ENCODE data around the gene AHDC1. TPM values are rescaled to one million over a fixed set of nuclear protein-coding genes. Genes with fewer than 3 reads are reported as not detected.
A peak's percentile ranks its signal among the peaks of the same experiment; 100 is the strongest.

The AHDC1 gene
- total and polyA plus RNA-seq, 9 of the 15 experiments (the other 6 are each of a cell fraction or from before 2014, with no cell fraction given), result 0.21 to 36.4 (median 4.7) TPM

DNA sequence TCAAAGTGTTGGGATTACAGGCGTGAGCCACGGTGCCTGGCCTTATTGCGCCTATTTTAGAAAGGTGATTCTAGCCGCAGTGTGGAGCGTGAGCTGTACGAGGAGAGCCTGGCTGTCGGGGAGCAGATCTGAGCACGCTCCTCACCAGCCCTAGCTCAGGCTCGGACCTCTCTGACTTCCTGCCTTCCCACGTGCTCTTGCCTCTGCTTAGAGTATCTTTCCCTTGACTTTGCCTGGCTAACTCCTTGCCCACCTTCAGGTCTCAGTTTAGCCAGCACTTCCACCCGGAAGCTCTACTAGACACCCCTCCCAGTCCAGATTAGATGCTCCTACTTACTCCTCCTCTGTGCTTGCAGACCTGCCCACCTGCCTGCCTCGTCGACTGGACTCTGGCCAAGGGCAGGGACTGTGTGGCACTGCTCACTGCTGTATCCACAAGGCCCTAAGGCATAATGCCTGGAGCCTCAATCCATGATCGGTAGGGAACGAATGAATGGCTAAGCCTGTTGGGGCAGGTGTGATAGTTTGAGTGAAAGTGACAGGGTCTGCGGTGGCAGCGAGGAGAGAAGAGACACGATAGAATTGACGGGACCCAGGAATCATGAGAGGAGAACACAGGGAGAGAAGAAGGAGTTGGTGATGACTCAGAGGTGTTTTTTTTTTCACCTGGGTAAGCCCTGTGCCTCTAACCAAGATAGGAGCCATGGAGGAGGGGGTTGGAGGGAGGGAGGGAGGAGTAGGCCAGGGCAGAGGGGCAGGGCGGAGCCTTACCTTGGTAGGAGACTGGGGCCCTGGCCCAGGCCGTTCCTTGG lies 85.8 kb downstream of the AHDC1 start (continued):
- TF ChIP-seq, protein P1, sequence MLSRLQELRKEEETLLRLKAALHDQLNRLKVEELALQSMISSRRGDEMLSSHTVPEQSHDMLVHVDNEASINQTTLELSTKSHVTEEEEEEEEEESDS (CRISPR knock-in tag; IDR thresholded peaks at IDR 0.05), result no peak
- TF ChIP-seq DNMT1 (IDR thresholded peaks at IDR 0.05) (no peak), ETV5 (CRISPR knock-in tag; IDR thresholded peaks at IDR 0.05; ENCODE audit: low read depth) (no peak), ARID2 (IDR thresholded peaks at IDR 0.05) (no peak), HDAC6 (IDR thresholded peaks at IDR 0.05; ENCODE audit: low read depth, low read length) (no peak), ZNF766 (CRISPR knock-in tag; conservative IDR thresholded peaks at IDR 0.05) (no peak), MYNN (IDR thresholded peaks at IDR 0.05) (no peak), MYNN (CRISPR knock-in tag; IDR thresholded peaks at IDR 0.05) (no peak), PHF8 (IDR thresholded peaks at IDR 0.05; ENCODE audit: borderline replicate concordance, low read length) (no peak; the same call in 1 of the 2 replicates), MTF1 (CRISPR knock-in tag; IDR thresholded peaks at IDR 0.05; ENCODE audit: borderline replicate concordance) (no peak), RBFOX2 (IDR thresholded peaks at IDR 0.05; ENCODE audit: low read depth, low read length) (no peak), PTTG1 (tag; IDR thresholded peaks at IDR 0.05; ENCODE audit: low read depth) (no peak), JUND (IDR thresholded peaks at IDR 0.05; ENCODE audit: borderline replicate concordance, low read depth, low read length) (peak; percentile 88), JUND (tag; IDR thresholded peaks at IDR 0.05; ENCODE audit: borderline replicate concordance, low read depth, low read length) (peak; percentile 75; the same call in 1 of the 3 replicates), DDX20 (tag; IDR thresholded peaks at IDR 0.05; ENCODE audit: low read depth) (no peak), ZNF75A (CRISPR knock-in tag; IDR thresholded peaks at IDR 0.05) (no peak), ERF (CRISPR knock-in tag; IDR thresholded peaks at IDR 0.05) (no peak), CHD4 (IDR thresholded peaks at IDR 0.05; ENCODE audit: insufficient read depth, insufficient replicate concordance, low read depth, low read length, poor library complexity, severe bottlenecking) (no peak), SRF (CRISPR knock-in tag; IDR thresholded peaks at IDR 0.05) (no peak), ZNF316 (IDR thresholded peaks at IDR 0.05) (no peak), SMARCA4 (IDR thresholded peaks at IDR 0.05) (peak; percentile 44; the same call in 1 of the 2 replicates), BHLHE40 (IDR thresholded peaks at IDR 0.05; ENCODE audit: low read length) (no peak; the same call in 1 of the 2 replicates), ZFP36 (IDR thresholded peaks at IDR 0.05; ENCODE audit: low read depth, low read length, partially characterized antibody) (no peak), LEF1 (IDR thresholded peaks at IDR 0.05) (no peak)
- TF ChIP-seq, protein P2, sequence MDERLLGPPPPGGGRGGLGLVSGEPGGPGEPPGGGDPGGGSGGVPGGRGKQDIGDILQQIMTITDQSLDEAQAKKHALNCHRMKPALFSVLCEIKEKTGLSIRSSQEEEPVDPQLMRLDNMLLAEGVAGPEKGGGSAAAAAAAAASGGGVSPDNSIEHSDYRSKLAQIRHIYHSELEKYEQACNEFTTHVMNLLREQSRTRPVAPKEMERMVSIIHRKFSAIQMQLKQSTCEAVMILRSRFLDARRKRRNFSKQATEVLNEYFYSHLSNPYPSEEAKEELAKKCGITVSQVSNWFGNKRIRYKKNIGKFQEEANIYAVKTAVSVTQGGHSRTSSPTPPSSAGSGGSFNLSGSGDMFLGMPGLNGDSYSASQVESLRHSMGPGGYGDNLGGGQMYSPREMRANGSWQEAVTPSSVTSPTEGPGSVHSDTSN (CRISPR knock-in tag; IDR thresholded peaks at IDR 0.05; ENCODE audit: low read depth), result no peak
- TF ChIP-seq, protein P2 (tag; conservative IDR thresholded peaks at IDR 0.05; ENCODE audit: low read depth), result no peak
- TF ChIP-seq, protein P3, sequence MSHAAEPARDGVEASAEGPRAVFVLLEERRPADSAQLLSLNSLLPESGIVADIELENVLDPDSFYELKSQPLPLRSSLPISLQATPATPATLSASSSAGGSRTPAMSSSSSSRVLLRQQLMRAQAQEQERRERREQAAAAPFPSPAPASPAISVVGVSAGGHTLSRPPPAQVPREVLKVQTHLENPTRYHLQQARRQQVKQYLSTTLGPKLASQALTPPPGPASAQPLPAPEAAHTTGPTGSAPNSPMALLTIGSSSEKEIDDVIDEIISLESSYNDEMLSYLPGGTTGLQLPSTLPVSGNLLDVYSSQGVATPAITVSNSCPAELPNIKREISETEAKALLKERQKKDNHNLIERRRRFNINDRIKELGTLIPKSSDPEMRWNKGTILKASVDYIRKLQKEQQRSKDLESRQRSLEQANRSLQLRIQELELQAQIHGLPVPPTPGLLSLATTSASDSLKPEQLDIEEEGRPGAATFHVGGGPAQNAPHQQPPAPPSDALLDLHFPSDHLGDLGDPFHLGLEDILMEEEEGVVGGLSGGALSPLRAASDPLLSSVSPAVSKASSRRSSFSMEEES (CRISPR knock-in tag; IDR thresholded peaks at IDR 0.05), result no peak

Measured in K562 (cell line).